HL-60/S4 treated with retinoic acid at 250 ng/mL for 4 days and 3 days (cell line): ENCODE results near the gene NUCKS1.
"Not testable (repeated sequence)": the region's sequence is repeated elsewhere in the genome, so short reads cannot be mapped to it uniquely, and the experiment has no call there.

Experiments used
- in situ Hi-C: fragments of 300-500 bp; cut with MboI; formaldehyde crosslinking; loops from 2 replicates; pipeline ENCODE4 v1.7.0; 2022; ENCODE audit warnings: low sequenced_read_pairs

The NUCKS1 gene

GRCh38 chr1:205739348-205740160 is 10.4 kb downstream of the NUCKS1 start:
- in situ Hi-C loops, result no loop called here

- in situ Hi-C loops, result no loop called here
Observed at GRCh38 chr1:205735218-205735617, 14.8 kb downstream of the NUCKS1 start.

GRCh38 chr1:205733438-205734175 is 16.4 kb downstream of the NUCKS1 start:
- in situ Hi-C loops, result no loop called here

GRCh38 chr1:205729945-205730610 is 19.9 kb downstream of the NUCKS1 start:
- in situ Hi-C loops, result no loop called here

- in situ Hi-C loops, result no loop called here
Observed at GRCh38 chr1:205726619-205727125, 23.3 kb downstream of the NUCKS1 start.

GRCh38 chr1:205725514-205725913 is 24.5 kb downstream of the NUCKS1 start:
- in situ Hi-C loops, result no loop called here

- in situ Hi-C loops, result not testable (repeated sequence)
Observed at GRCh38 chr1:205720740-205721139, 29.2 kb downstream of the NUCKS1 start.

GRCh38 chr1:205719762-205720161 is 30.2 kb downstream of the NUCKS1 start:
- in situ Hi-C loops, result no loop called here

- in situ Hi-C loops, result no loop called here
Observed at GRCh38 chr1:205719015-205719414, 31.0 kb downstream of the NUCKS1 start.

GRCh38 chr1:205716371-205717132 is 33.4 kb downstream of the NUCKS1 start:
- in situ Hi-C loops, result no loop called here

GRCh38 chr1:205715628-205716027 is 34.4 kb downstream of the NUCKS1 start:
- in situ Hi-C loops, result no loop called here

- in situ Hi-C loops, result no loop called here
Observed at GRCh38 chr1:205714906-205715246, 35.1 kb downstream of the NUCKS1 start.

GRCh38 chr1:205714190-205714905 is 35.6 kb downstream of the NUCKS1 start:
- in situ Hi-C loops, result no loop called here

GRCh38 chr1:205711105-205712048 is 38.6 kb downstream of the NUCKS1 start:
- in situ Hi-C loops, result no loop called here

- in situ Hi-C loops, result no loop called here
Observed at GRCh38 chr1:205710201-205711062, 39.5 kb downstream of the NUCKS1 start.

GRCh38 chr1:205709640-205710039 is 40.3 kb downstream of the NUCKS1 start:
- in situ Hi-C loops, result no loop called here

GRCh38 chr1:205709059-205709398 is 41.0 kb downstream of the NUCKS1 start:
- in situ Hi-C loops, result no loop called here
